ENCODE data around the gene HENMT1. TPM values are rescaled to one million over a fixed set of nuclear protein-coding genes. Genes with fewer than 3 reads are reported as not detected.

HENMT1 gene
- total and polyA plus RNA-seq, 2 experiments from 2014 or later: 7.2 to 7.6 TPM

DNA sequence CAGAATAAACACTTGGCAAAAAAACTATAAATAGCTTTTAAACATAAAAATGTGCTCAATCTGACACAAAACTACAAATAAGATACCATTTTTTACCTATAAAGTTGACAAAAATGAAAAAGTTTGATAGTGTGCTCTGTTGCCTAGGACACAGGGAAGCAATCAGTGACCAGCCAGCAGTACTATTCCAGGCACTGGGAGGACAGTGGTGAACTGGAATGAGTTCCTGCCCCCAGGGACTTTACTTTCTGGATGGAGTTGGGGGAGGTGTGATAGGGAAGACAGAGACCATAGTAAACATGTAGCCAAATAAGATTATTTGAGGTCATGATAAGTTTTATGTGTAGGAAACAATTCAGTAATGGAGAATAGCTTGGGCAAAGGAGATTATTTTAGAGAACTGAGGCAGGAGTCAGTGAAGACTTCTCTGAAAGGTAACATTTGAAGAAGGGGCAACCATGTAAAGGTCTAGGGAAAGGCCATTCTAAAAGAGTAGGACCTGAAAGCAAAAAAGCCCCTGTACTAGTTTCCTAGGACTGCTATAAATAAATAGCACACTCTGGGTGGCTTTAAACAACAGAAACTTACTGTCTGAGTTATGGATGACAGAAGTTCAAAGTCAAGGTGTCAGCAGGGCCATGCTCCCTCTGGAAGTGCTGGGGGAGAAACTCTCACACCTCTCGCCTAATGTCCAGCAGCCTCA, 59.0 kb downstream of the HENMT1 start:
- no peak for DNase-seq
- TF ChIP-seq EZH2phosphoT487 (IDR thresholded peaks at IDR 0.05; ENCODE audit: insufficient read depth, low read depth): no peak
- TF ChIP-seq EZH2 (IDR thresholded peaks at IDR 0.05; ENCODE audit: insufficient read depth, poor library complexity, severe bottlenecking): no peak
- Histone ChIP-seq H3K4me3 (no peak overlapping the region), H3K4me2 (ENCODE audit: unreplicated experiment) (no peak overlapping the region), H3K9me2 (ENCODE audit: insufficient read depth) (no peaks in the 10 kb centered on the region), H3K27ac (no peak overlapping the region), H3K4me1 (ENCODE audit: insufficient read depth) (0 out of 2 replicates have a peak, but pooled peaks cover 9% of the 10 kb centered on the region), H3K9me3 (ENCODE audit: low read depth) (no peaks in the 10 kb centered on the region), H3K9ac (no peak overlapping the region), H3K27me3 (replicated peaks; ENCODE audit: insufficient read depth) (no peaks in the 10 kb centered on the region), H3K79me2 (ENCODE audit: insufficient read depth) (no peaks in the 10 kb centered on the region), H2AFZ (no peak overlapping the region), H4K20me1 (ENCODE audit: insufficient read depth) (no peaks in the 10 kb centered on the region), H3F3A (ENCODE audit: insufficient read depth) (no peaks in the 10 kb centered on the region), H3K36me3 (ENCODE audit: low read depth) (no peaks in the 10 kb centered on the region)
- in situ Hi-C loops (cut with MboI): no loop called here
- WGBS, 2 experiments (ENCODE audit: low coverage in 1 of 2, low lambda C conversion rate in 2 of 2, missing lambda C conversion rate in 2 of 2): 94 to 96% methylated on average over 1 of the region's 1 CpG

- no peak for DNase-seq
- WGBS, 2 experiments (ENCODE audit: low coverage in 1 of 2, low lambda C conversion rate in 2 of 2, missing lambda C conversion rate in 2 of 2): 74 to 81% methylated on average over 4 of the region's 4 CpGs
Observed at GRCh38 chr1:108600504-108600903, 60.4 kb downstream of the HENMT1 start.

DNA sequence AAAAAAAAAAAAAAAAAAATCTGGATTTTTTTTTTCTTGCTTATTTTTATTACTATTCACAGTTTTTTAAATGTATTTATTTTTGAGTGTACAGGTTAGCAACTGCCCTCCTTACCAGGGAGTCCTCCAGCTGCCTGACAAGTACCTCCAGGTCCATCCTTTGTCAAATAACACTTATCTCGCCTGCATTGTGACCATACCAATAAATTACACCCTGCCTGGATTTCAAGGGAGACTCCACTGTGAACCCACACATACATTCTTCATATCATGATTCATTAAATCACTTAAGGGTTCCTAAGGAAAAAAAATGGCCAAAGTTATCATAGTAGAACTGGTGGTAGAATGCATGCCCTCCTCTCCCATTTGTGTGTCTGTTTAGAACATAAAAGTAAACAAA, 62.6 kb downstream of the HENMT1 start:
- no peak overlapping the region for H3K9ac ChIP-seq
- no peaks in the 10 kb centered on the region for H3K36me3 ChIP-seq (ENCODE audit: low read depth)
- H3F3A ChIP-seq (ENCODE audit: insufficient read depth): no peaks in the 10 kb centered on the region
- no peaks in the 10 kb centered on the region for H3K9me3 ChIP-seq (ENCODE audit: low read depth)
- H3K9me2 ChIP-seq (ENCODE audit: insufficient read depth): no peaks in the 10 kb centered on the region
- WGBS, 2 experiments (ENCODE audit: low coverage in 1 of 2, low lambda C conversion rate in 2 of 2, missing lambda C conversion rate in 2 of 2): 88 to 94% methylated on average over 1 of the region's 1 CpG
- no peaks in the 10 kb centered on the region for H3K79me2 ChIP-seq (ENCODE audit: insufficient read depth)
- H3K4me2 ChIP-seq (ENCODE audit: unreplicated experiment): no peak overlapping the region
- no peak overlapping the region for H3K27ac ChIP-seq
- H2AFZ ChIP-seq: no peak overlapping the region
- no peaks in the 10 kb centered on the region for H4K20me1 ChIP-seq (ENCODE audit: insufficient read depth)
- no peak for TF ChIP-seq EZH2phosphoT487 (IDR thresholded peaks at IDR 0.05; ENCODE audit: insufficient read depth, low read depth)
- TF ChIP-seq EZH2 (IDR thresholded peaks at IDR 0.05; ENCODE audit: insufficient read depth, poor library complexity, severe bottlenecking): no peak
- H3K4me1 ChIP-seq (ENCODE audit: insufficient read depth): 0 out of 2 replicates have a peak, but pooled peaks cover 9% of the 10 kb centered on the region
- no peak overlapping the region for H3K4me3 ChIP-seq
- in situ Hi-C loops (cut with MboI): no loop called here
- H3K27me3 ChIP-seq (replicated peaks; ENCODE audit: insufficient read depth): no peaks in the 10 kb centered on the region
- peak; percentile 39 for DNase-seq

More at GRCh38 chr1:108600504-108600903, 60.4 kb downstream of the HENMT1 start:
- Histone ChIP-seq H3K4me3 (no peak overlapping the region), H3K27ac (no peak overlapping the region), H3K9ac (no peak overlapping the region), H3K9me3 (ENCODE audit: low read depth) (no peaks in the 10 kb centered on the region), H3K36me3 (ENCODE audit: low read depth) (no peaks in the 10 kb centered on the region), H3F3A (ENCODE audit: insufficient read depth) (no peaks in the 10 kb centered on the region), H4K20me1 (ENCODE audit: insufficient read depth) (no peaks in the 10 kb centered on the region), H2AFZ (no peak overlapping the region), H3K27me3 (replicated peaks; ENCODE audit: insufficient read depth) (no peaks in the 10 kb centered on the region), H3K4me2 (ENCODE audit: unreplicated experiment) (no peak overlapping the region), H3K4me1 (ENCODE audit: insufficient read depth) (0 out of 2 replicates have a peak, but pooled peaks cover 9% of the 10 kb centered on the region), H3K79me2 (ENCODE audit: insufficient read depth) (no peaks in the 10 kb centered on the region), H3K9me2 (ENCODE audit: insufficient read depth) (no peaks in the 10 kb centered on the region)
- in situ Hi-C loops (cut with MboI): no loop called here
- TF ChIP-seq EZH2phosphoT487 (IDR thresholded peaks at IDR 0.05; ENCODE audit: insufficient read depth, low read depth) (no peak), EZH2 (IDR thresholded peaks at IDR 0.05; ENCODE audit: insufficient read depth, poor library complexity, severe bottlenecking) (no peak)

Other genes starting within 250 kb of the HENMT1 start
- not detected in 2 replicates for gene NBPF6, start 210.8 kb downstream of the HENMT1 start, total RNA-seq (2014; rRNA removed; shearing (Covaris generic))
- gene NBPF6, start 210.8 kb downstream of the HENMT1 start, polyA plus RNA-seq (2016; fragmentation: Nextera tagmentation; extraction: Ambion mirVana): not detected in 2 replicates
- 5.4 and 6.4 TPM in 2 replicates for gene EEIG2, start 101.0 kb downstream of the HENMT1 start, total RNA-seq (2014; rRNA removed; shearing (Covaris generic))
- gene EEIG2, start 101.0 kb downstream of the HENMT1 start, polyA plus RNA-seq (2016; fragmentation: Nextera tagmentation; extraction: Ambion mirVana): 0.70 and 1.0 TPM in 2 replicates
- 9.7 and 10.9 TPM in 2 replicates for gene PRPF38B, start 31.2 kb upstream of the HENMT1 start, total RNA-seq (2014; rRNA removed; shearing (Covaris generic))
- gene PRPF38B, start 31.2 kb upstream of the HENMT1 start, polyA plus RNA-seq (2016; fragmentation: Nextera tagmentation; extraction: Ambion mirVana): 21.3 and 25.6 TPM in 2 replicates
- not detected in 2 replicates for gene FNDC7, start 51.8 kb upstream of the HENMT1 start, total RNA-seq (2014; rRNA removed; shearing (Covaris generic))
- not detected in 2 replicates for gene FNDC7, start 51.8 kb upstream of the HENMT1 start, polyA plus RNA-seq (2016; fragmentation: Nextera tagmentation; extraction: Ambion mirVana)
- gene STXBP3, start 85.6 kb upstream of the HENMT1 start, total RNA-seq (2014; rRNA removed; shearing (Covaris generic)): 26.8 and 42.3 TPM in 2 replicates
- gene STXBP3, start 85.6 kb upstream of the HENMT1 start, polyA plus RNA-seq (2016; fragmentation: Nextera tagmentation; extraction: Ambion mirVana): 43.7 and 46.4 TPM in 2 replicates
- gene AKNAD1, start 196.0 kb upstream of the HENMT1 start, total RNA-seq (2014; rRNA removed; shearing (Covaris generic)): not detected in 2 replicates
- gene AKNAD1, start 196.0 kb upstream of the HENMT1 start, polyA plus RNA-seq (2016; fragmentation: Nextera tagmentation; extraction: Ambion mirVana): not detected in 2 replicates
- gene GPSM2, start 215.9 kb upstream of the HENMT1 start, total RNA-seq (2014; rRNA removed; shearing (Covaris generic)): 18.2 and 19.6 TPM in 2 replicates
- 13.6 and 15.5 TPM in 2 replicates for gene GPSM2, start 215.9 kb upstream of the HENMT1 start, polyA plus RNA-seq (2016; fragmentation: Nextera tagmentation; extraction: Ambion mirVana)

Data from GM23248 (cell line).